GM13976 (cell line): ENCODE measurements around the gene CGB5.

Experiments
- DNase-seq: peaks from one replicate; pipeline ENCODE4 v3.0.0; 2012; ENCODE audit warnings: low spot score
- in situ Hi-C: fragments of 300-500 bp; cut with MboI; formaldehyde crosslinking; loops from one replicate; pipeline ENCODE4 v1.12.0; 2022; ENCODE audit warnings: low sequenced_read_pairs, mixed read lengths, inconsistent platforms; ENCODE audit not compliant: unreplicated experiment
- TF ChIP-seq, protein P1 (sequence below): IDR thresholded peaks from 2 replicates; pipeline ENCODE4 v1.5.1; 2012; ENCODE audit warnings: borderline replicate concordance, mild to moderate bottlenecking; ENCODE audit not compliant: insufficient read depth; ENCODE audit errors: extremely low read depth, missing control alignments, control extremely low read depth

CGB5 gene

DNA sequence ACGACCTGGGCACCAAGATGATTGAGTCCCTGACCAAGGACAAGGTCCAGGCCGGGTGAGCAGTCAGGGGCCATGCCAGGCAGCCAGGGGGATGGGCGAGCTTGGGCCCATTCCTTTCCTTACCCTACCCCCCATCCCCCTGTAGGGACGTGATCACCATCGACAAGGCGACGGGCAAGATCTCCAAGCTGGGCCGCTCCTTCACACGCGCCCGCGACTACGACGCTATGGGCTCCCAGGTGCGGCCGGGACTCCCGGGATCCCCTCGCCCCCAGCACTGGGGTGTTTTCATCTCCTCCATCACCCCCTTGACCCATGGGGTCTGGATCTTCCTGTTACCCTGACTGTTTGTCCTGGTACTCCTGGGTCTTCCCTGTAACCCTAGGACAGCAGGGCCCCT, 33.8 kb upstream of the CGB5 start:
- peak; percentile 34 for DNase-seq
- in situ Hi-C loops, result no loop called here
- TF ChIP-seq, protein P1, sequence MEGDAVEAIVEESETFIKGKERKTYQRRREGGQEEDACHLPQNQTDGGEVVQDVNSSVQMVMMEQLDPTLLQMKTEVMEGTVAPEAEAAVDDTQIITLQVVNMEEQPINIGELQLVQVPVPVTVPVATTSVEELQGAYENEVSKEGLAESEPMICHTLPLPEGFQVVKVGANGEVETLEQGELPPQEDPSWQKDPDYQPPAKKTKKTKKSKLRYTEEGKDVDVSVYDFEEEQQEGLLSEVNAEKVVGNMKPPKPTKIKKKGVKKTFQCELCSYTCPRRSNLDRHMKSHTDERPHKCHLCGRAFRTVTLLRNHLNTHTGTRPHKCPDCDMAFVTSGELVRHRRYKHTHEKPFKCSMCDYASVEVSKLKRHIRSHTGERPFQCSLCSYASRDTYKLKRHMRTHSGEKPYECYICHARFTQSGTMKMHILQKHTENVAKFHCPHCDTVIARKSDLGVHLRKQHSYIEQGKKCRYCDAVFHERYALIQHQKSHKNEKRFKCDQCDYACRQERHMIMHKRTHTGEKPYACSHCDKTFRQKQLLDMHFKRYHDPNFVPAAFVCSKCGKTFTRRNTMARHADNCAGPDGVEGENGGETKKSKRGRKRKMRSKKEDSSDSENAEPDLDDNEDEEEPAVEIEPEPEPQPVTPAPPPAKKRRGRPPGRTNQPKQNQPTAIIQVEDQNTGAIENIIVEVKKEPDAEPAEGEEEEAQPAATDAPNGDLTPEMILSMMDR, result no peak

DNA sequence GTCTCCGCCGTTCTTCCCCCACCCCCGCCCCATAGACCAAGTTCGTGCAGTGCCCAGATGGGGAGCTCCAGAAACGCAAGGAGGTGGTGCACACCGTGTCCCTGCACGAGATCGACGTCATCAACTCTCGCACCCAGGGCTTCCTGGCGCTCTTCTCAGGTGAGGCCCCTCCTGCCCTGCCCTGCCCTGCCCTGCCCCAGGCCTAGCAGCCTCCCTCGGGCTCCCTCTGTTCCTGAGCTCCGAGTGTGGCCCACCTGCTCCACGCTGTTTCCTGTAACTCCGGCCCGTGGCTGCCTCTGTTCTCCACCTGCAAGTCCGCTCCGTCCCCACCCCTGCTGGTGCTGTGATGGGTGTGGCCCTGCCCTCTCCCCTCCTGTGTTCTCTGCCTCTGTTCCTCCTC, 33.2 kb upstream of the CGB5 start:
- in situ Hi-C loops, result no loop called here
- no peak for DNase-seq

DNA sequence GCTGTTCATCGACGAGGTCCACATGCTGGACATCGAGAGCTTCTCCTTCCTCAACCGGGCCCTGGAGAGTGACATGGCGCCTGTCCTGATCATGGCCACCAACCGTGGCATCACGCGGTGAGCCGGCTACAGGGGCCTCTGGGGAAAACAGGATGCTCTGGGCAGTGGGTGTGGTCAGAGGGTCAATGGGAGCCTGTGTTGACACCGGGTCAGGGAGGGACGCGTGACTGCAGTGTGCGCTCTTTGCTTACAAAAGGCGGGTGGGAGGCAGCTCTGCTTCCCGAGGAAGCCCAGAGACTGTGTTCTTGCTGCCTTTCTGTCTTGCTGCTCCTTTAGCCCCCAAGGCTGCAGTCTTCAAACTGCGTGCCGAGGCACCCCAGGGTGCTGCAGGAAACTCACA, 32.5 kb upstream of the CGB5 start:
- DNase-seq, result no peak
- TF ChIP-seq, protein P1, result no peak
- in situ Hi-C loops, result no loop called here

More for the DNA sequence above, 33.2 kb upstream of the CGB5 start:
- TF ChIP-seq, protein P1, result no peak

DNA sequence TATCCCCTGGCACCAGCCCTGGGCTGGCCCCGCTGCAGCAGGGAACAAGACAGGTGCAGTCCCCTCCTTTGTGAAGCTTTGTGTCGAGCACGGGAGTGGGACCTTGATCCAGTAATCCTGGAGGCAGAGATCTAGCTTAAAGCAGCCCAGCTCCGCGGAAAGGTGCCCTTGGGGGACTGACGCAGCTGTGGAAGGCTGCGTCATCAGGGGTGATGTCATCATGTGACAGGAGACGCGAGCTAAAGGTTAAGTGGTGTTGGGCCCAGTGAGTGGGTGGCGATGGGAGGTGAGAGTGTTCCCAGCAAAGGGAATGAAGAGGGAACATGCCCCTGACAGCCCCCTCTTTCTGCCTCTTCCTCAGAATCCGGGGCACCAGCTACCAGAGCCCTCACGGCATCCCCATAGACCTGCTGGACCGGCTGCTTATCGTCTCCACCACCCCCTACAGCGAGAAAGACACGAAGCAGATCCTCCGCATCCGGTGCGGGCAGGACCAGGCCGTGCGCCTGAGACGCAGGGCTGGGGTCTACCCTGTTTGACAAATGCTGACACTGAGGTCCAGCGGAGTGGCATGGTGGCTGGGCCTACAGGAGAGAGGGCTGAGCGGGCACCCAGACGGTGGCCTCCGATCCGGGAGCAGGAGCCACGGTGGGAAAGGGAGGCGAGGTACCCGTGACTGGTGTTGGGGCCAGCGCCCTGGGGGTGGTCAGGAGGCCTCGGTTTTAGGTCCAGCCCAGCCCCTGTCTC, 29.4 kb upstream of the CGB5 start:
- in situ Hi-C loops, result no loop called here
- no peak for DNase-seq
- TF ChIP-seq, protein P1, result no peak

DNA sequence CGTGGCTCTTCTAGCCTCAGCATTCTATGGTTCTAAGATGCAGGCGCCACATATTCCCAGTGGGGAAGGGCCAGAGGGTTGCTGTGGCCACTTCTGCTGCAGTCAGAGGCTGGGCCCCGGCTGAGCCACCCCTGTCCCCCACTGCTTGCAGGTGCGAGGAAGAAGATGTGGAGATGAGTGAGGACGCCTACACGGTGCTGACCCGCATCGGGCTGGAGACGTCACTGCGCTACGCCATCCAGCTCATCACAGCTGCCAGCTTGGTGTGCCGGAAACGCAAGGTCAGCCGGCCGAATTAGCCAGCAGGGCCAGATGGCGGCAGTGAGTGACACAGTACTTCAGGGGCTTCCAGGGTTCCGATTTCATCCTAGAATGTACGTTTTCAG, 28.8 kb upstream of the CGB5 start:
- in situ Hi-C loops, result no loop called here
- no peak for DNase-seq

DNA sequence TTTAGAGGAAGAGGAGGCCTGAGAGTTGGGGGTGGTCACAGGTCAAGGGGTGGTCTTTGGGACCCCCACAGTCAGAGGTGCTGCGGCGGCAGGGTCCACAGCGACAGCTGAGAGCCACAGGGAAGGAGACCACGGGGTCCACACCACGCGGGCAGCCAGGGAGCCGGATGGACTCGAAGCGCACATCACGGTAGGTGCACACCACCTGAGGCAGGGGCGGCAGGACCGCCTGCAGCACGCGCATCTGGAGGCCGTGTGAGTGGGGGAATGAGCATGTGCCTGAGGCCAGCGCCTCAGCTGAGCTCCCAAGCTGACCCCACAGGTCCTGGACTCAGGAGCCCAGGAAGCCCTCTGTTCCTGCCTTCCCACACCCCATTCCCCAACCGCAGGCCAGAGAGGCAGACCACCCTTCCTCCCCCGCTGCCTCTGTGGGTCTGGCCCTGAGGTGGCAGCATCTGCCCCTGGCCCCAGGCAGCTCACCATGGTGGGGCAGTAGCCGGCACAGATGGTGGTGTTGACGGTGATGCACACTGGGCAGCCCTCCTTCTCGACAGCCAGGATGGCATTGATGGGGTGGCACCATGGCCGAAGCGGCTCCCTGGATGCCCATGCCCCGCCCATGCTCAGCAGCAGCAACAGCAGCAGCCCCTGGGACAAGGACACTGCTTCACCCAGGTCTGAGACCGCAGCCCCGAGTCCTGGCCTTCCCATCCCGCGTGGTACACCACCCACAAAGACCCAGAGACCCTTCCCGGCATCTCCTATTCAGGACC, 27.4 kb upstream of the CGB5 start:
- TF ChIP-seq, protein P1, result no peak

More for the DNA sequence above, 28.8 kb upstream of the CGB5 start:
- TF ChIP-seq, protein P1, result no peak

More for the DNA sequence above, 27.4 kb upstream of the CGB5 start:
- in situ Hi-C loops, result no loop called here
- DNase-seq, result no peak
